NK-92 (cell line): ENCODE results near the gene DBNDD1.
"Not testable (repeated sequence)": the region's sequence is repeated elsewhere in the genome, so short reads cannot be mapped to it uniquely, and the experiment has no call there.

Experiments
- DNase-seq: peaks from one replicate; lab custom pipeline; 2025; ENCODE audit not compliant: unreplicated experiment; lab: John Stamatoyannopoulos, UW

The DBNDD1 gene, protein sequence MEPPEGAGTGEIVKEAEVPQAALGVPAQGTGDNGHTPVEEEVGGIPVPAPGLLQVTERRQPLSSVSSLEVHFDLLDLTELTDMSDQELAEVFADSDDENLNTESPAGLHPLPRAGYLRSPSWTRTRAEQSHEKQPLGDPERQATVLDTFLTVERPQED

DNA sequence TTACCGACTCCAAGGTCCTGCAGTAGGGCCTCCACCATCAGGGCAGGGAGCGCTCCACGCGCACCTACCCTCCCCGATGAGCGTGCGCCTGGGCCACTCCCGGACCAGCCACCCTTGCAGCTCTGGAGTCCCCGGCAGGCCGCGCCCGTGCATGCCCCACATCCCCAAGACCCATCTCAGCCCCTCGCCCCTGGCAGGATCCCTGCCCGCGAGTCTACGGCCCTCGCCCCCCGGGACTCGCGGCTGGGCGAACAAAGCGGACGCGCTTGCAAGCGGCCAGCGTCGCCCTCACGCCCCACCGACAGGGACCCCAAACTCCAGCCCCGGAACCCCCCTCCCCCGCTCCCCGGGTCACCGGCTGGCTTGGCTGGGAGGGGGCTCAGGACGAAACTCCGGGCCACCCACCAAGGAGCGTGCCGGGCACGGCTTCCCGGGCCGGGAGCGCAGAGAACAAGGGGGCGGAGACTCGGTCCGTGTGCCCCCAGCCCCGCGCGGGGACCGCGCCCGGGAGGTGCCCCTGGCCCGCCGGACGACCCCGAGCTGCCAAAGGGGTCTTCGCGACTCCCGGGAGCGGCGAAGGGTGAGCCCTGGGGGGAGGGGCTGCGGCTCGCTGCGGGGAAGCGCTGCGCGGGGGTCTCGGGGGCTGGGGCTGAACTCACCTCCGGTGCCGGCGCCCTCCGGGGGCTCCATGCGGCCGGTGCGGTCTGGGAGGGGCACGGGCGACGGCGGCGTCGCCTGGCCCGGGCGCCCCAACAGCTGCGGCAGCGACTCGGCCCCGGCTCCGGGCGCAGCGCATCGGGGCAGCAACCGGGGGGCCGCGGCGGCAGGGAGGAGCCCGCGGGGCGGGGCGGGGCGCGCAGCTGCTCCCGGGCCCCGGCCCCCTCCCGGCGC is at the start of gene DBNDD1:
TSS of gene DBNDD1 (minus strand) at position 805 of the 891 bp plus-strand sequence. CDS start at position 690, 115 bp downstream.
- no peak for DNase-seq

DNA sequence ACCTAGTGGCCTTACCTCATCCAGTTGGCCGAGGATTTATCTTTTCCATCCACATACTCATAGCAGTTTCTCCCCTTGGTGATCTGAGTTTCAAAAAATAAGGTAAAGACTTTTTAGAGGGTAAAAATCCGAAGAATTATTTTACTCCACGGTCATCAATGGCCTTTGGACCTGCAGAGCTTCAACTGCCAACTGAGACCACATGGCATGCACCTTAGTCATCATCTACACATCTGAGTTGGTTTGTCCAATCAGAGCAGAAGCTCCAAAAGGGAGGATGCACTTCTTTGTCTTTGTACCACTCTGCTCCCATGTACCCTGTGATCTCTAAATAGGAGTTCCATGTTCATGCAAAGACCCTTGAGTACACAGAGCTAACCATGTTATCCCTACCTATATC is 42.2 kb upstream of the DBNDD1 start:
- no peak for DNase-seq

DNA sequence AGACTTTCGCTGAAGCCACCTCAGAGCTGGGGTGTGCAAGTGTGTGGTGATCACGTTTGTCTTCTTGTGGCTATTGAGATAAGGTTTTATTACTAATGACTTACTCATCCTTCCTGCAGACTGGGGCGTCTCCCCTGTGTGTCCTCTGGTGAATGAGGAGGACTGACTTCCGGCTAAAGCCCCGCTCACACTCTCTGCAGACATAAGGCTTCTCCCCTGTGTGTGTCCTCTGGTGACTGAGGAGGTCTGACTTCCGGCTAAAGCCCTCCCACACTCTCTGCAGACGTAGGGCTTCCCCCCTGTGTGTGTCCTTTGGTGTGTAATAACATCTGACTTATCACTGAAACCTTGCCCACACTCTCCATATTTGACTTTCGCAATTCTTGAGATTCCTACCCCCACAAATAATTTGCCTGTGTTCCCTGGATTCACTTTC is 38.5 kb upstream of the DBNDD1 start:
- no peak for DNase-seq

DNA sequence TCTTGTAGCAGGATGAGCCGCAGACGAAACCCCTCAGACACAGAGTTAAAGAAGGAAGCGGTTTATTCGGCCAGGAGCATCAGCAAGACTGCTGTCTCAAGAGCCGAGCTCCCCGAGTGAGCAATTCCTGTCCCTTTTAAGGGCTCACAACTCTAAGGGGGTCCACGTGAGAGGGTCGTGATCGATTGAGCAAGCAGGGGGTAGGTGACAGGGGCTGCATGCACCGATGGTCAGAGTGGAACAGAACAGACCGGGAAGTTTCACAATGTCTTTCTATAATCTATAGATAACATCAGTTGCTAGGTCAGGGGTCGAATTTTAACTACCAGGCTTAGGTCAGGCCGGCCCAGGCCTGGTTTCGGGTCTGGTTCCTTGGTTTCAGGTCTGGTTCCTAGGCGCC is 37.3 kb upstream of the DBNDD1 start:
- DNase-seq, result not testable (repeated sequence)

DNA sequence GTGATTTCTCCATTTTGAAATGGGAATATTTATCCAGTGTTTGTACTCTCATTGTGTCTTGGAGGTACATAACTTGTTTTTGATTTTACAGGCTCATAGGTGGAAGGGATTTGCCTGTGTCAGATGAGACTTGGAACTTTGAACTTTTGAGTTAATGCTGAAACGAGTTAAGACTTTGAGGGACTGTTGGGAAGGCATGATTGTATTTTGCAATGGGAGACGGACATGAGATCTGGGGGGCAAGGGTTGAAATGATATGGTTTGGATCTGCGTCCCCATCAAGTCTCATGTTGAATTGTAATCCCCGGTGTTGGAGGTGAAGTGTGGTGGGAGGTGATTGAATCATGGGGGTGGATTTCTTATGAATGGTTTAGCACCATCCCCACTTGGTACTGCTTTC is 36.1 kb upstream of the DBNDD1 start:
- DNase-seq, result no peak

DNA sequence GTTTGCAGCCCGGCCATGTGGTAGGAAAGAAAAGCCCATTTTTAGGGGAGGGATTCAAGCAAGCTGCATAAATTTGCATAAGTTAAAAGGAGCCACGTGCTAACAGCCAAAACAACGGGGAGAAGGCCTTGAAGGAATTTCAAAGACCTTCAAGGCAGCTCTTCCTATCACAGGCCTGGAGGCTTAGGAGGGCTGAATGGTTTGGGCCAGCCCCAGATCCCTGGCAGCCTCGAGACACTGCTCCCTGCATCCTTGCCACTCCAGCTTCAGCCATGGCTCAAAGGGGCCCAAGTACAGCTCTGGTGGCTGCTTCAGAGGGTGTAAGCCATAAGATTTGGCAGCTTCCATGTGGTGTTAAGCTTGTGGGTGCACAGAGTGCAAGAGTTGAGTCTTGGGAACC is 35.3 kb upstream of the DBNDD1 start:
- no peak for DNase-seq

DNA sequence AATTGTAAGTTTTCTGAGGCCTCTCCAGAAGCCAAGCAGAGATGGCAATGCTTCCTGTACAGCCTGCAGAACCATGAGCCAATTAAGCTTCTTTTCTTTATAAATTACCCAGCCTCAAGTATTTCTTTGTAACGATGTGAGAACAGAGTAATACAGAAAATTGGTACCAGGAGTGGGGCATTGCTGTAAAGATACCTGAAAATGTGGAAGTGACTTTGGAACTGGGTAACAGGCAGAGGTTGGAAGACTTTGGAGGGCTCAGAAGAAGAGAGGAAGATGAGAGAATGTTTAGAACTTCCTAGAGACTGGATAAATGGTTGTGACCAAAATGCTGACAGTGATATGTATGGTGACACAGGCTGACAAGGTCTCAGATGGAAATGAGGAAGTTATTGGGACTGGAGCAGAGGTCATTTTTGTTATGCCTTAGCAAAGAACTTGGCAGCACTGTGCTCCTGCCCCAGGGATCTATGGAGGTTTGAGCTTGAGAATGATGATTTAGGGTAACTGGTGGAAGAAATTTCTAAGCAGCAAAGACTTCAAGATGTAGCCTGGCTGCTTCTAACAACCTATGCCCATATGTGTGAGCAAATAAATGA is 34.7 kb upstream of the DBNDD1 start:
- DNase-seq, result no peak

DNA sequence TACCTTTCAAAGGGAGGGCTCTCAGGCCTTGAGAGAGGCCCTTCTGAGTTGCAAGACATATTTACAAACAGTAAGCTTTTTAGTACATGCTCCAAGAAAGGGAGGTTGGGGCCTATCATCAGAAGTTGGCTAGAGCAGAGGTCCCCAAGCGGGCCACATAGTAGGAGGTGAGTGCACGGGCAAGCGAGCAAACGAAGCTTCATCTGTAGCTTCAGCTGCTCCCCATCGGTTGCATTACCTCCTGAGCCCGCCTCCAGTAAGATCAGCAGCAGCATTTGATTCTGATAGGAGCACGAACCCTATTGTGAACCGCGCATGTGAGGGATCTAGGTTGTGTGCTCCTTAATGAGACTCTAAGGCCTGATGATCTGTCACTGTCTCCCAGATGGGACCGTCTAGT is 31.7 kb upstream of the DBNDD1 start:
- no peak for DNase-seq

DNA sequence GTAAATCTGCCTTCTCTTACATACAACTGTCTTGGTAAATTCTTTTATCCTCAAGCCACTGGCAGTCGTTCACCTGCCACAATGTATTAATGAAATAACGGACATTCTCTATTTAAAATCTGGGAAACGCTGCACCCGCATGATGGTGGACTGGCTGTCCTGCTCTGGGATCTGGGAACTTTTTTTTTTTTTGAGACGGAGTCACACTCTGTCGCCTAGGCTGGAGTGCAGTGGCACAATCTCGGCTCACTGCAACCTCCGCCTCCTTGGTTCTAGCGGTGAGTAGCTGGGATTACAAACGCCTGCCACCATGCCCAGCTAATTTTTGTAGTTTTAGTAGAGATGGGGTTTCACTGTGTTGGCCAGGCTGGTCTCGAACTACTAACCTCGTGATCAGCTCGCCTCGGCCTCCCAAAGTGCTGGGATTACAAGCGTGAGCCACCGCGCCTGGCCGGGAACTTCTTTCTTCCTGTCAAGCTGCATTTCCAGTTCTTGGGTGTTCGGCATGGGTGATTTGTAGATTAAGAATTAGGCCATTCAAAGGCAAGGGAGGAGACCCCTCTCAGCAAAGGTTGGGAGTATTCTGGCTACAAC is 29.6 kb upstream of the DBNDD1 start:
- DNase-seq, result no peak

DNA sequence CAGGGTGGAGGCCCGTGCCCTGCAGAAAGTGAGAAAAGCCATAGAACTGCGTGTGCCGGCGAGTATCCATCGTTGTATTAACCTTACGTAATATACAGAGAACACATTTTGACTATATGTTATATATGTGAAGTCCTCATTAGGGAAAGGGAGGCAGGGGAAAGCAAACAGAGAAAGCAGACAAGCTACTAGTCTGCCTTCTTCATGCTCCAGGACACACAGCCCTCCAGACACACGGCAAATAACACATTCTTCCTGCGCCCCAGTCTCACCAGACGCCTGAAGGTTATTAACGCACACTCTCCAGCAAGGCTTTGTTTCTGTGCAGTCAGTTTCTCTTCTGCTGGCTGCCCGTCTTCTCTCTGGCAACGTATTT is 29.1 kb upstream of the DBNDD1 start:
- no peak for DNase-seq

DNA sequence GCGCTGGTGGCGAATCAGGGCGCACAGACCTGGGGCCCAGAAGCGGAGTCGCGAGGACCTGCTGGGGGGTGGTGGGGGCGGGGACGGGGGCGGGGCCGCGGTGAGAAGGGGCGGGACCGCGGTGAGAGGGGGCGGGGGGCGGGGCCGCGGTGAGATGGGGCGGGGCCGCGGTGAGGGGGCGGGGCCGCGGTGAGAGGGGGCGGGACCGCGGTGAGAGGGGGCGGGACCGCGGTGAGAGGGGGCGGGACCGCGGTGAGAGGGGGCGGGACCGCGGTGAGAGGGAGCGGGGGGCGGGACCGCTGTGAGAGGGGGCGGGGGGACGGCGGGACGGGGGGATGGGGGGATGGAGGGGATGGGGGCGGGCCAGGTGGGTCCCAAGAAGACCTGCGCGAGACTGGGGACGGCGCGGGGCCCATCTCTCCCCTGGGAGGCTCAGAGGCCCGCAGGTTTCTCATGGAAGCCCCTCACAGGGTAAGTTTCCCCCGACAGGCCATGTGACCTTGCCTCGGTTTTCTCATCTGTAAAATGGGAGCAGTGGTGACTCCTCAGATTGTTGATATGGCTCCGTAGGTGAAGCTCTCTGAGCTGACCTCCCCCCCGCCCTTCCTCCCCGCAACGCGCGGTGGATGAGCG is 28.6 kb upstream of the DBNDD1 start:
- DNase-seq, result no peak

DNA sequence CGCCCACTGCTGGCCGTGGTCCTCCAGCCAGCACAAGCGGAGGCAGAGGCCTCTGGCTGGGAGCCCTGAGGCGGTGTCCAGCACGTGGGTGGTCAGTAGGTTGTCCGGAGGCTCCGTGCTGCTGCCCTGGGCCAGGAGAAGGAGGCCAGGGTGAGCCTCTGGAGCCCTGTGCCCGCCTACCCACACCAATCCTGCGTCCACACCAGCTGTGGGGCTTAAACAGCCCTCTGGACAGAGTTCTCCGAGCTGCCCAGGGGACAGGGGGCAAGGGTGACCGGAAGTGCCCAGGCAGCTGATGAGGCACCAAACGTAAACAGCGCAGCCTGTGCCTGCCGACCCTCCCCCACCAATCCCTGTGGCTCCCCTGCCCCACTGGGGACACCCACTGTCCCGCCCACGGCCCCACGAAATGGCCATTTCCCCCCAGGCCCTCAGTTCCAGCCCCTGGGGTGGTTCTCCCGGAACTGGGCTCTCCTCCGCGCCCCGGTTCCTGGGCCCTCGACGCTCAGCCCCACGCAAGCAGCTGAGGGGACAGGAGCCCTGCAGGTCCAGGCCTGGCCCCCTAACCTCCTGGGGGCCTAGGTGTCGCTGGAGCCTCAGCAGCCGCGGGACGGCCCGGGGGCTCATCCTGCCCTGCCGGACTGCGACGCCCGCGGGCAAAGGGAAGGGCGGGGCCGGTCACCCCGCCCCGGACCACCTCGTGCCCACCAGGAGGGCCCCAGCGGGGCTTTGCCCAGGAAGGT is 27.9 kb upstream of the DBNDD1 start:
- DNase-seq, result no peak

DNA sequence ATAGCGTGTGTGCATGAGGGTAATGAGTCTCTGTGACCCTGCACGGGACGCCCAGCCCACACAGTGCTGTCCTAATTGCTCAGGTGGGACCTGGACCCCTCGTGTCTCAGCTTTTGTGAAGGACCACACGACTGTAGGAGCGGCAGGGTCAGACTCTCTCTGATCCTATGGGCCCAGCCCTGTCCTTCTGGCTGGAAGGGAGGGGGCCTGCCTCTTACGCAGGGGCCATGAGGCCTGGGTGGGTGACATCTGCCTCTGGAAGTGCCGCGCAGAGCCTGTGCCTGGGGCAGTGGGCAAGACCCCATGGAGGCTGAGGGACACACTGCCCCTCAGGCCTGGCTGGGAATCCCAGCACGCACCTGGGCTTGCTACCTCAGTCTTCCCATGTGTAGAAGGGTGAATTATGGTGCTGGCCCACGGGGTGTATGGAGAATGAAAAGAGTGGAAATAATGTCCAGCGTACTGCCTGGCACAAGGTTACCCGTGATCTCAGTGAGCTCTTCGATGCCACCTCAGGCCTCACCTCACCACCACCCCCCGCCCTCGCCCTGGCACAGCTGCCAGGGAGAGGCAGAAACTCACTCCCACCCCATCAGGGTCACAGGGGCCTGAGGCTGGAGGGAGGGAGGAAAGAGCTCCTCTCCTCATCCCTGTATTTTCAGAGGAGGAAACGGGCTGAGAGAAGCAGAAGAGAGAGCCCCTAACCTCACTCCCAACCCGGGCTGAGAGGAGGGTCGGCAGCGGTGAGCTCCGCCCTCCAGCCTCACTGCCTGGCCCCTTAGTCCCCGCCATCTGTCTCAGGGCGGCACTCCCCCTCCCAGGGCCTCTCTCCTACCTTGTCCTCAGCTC is 27.1 kb upstream of the DBNDD1 start:
- no peak for DNase-seq

DNA sequence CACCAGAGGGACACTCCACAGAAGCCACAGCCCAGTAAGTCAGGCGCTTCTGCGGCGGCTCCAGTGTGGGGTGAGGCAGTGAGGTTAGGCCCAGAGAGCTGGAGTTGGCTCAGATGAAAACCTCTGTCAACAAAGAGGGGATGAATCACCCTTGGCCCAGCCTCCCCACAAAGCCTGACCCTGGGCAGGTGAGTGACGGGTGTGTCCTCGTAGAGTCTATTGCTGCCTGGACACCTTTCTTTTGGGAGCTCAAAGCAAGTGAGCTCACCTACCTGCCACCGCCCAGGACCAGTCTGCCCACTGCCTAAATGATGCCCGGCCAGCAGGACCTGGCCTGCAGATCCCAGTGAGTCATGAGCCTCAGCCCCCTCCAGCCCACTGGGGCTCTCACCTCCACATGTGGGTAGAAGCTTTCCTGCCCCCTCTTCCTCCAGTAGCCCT is 24.9 kb upstream of the DBNDD1 start:
- no peak for DNase-seq

DNA sequence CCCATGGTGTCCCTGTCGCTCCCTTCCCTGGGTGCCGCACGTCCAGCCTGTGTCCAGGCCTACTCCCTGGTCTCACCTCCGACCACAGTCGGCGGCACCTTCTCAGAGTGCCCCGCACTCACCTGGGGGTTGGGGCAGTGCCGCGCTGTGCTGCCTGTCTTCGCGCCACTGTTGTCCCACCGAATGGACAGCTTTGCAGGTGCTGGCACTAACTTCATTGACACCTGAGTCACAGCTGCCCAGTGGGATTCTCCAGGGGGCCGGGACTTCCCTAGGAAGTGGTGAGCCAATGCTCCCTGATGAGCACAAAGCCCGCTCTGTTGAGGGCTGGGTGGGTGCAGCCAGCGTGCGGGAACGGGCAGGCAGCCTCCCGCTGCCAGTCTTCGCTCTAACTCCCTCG is 24.3 kb upstream of the DBNDD1 start:
- no peak for DNase-seq

DNA sequence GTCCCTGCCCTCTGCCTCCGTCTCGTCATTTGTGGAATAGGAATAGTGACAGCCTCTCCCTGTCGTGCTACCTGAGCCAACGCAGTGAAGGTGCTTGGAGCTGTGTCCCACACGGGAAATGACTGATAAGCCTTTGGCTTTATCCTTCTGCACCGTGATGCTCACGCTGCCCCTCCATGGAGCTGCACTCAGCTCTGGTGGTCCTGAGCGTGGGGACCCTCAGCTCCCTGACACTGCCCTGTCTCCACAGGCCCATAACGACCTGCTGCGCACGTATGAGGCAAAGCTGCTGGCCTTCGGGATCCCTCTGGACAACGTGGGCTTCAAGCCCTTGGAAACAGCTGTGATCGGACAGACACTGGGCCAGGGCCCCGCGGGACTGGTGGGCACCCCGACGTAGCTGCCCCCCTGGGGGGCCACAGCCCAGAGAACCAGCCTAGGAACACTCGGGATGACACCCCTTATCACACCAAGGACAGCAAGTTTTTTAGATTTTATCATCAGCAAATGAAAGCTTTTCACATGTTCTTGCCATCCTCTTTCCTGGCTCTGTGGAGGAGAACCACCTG is 23.8 kb upstream of the DBNDD1 start:
- no peak for DNase-seq

DNA sequence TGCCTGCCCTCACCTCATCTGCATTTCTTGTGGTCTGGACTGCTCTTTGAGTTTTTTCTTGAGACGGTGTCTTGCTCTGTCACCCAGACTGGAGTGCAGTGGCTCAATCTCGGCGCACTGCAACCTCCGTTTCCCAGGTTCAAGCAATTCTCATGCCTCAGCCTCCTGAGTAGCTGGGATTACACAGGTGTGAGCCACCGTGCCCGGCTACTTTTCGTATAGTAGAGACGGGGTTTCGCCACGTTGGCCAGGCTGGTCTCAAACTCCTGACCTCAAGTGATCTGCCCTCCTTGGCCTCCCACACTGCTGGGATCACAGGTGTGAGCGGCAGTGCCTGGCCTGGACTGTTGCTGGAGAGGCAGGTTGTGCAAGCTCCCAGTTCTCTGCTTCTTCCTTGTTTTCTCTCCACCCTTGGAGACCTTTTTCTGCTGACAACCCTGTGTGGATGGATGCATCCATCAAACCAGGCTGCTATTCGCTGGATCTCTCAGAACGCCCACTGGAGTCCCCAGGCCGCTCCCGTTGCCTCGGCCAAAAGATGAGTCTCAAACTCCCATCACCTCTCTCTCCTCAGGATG is 22.7 kb upstream of the DBNDD1 start:
- DNase-seq, result no peak

DNA sequence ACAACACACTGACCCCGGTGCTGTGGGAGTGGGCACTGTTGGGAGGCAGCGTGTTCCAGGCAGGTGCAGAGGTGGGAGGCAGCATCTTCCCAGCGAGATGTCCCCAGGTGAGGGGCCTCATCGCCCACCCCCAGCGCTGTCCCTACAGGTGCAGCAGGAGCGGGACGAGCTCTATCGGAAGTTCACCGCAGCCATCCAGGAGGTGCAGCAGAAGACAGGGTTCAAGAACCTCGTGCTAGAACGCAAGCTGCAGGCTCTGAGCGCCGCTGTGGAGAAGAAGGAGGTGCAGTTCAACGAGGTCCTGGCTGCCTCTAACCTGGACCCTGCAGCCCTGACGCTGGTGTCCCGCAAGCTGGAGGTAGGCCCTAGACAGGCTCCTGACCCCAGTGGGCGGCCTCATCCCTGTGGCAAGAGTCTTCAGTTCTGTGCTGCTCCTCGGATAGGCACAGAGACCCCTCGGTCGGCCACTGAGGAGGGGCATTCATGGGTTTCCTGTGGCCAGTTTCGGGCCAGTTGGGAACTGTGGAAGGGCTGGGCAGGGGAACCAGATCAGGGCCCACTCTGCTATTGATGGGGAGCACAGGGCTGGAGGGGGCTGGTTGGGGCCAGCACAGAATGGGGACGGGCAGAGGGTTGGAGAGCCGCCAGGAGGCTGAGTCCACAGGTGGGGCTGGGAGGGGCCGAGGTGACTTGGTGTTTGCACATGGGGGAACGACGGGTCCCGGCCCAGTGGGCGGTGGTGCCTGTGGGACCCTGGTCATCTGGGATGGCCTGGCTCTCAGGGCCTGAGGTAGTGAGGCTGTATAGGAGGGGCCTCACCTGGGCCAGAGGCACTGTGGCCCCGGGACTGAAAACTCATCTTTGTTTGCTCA is 21.1 kb upstream of the DBNDD1 start:
- DNase-seq, result no peak
